GM12875 (cell line): Measurements from ENCODE around the gene PDGFC.

Source experiments
- H3K4me3 ChIP-seq: one replicate; pipeline ENCODE4 v1.5.1; 2011; ENCODE audit warnings: low read depth, low read length, control low read depth
- CTCF ChIP-seq: IDR thresholded peaks from 2 replicates; pipeline ENCODE4 v1.5.1; 2011; ENCODE audit warnings: low read depth, mild to moderate bottlenecking, control low read depth, inconsistent platforms, low read length, moderate library complexity, borderline replicate concordance; ENCODE audit not compliant: insufficient read depth

The PDGFC gene

GRCh38 chr4:156824451-156825060, 147.0 kb downstream of the PDGFC start:
- TF ChIP-seq CTCF: no peak
- H3K4me3 ChIP-seq: no peak overlapping the region

DNA sequence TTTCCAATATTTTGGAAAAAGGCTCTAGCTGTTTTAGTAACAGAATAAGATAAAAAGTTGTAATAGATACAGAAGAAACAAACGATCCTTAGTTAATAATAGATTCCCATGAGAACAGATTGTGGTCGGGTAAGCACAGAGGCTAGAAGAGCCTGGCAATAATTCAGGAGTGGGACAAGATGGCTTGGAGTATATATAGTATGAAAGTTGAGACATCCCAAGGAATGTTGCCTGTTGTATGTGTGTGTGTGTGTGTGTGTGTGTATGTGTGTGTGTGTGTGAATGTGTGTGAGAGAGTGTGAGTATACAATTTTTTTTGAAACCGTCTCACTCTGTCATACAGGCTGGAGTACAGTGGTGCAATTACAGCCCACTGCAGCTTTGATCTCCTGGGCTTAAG, 150.7 kb downstream of the PDGFC start:
- no peak for TF ChIP-seq CTCF

GRCh38 chr4:156816360-156816755, 155.2 kb downstream of the PDGFC start:
- TF ChIP-seq CTCF: no peak
- H3K4me3 ChIP-seq: no peak overlapping the region

More for the DNA sequence above, 150.7 kb downstream of the PDGFC start:
- H3K4me3 ChIP-seq: no peak overlapping the region

DNA sequence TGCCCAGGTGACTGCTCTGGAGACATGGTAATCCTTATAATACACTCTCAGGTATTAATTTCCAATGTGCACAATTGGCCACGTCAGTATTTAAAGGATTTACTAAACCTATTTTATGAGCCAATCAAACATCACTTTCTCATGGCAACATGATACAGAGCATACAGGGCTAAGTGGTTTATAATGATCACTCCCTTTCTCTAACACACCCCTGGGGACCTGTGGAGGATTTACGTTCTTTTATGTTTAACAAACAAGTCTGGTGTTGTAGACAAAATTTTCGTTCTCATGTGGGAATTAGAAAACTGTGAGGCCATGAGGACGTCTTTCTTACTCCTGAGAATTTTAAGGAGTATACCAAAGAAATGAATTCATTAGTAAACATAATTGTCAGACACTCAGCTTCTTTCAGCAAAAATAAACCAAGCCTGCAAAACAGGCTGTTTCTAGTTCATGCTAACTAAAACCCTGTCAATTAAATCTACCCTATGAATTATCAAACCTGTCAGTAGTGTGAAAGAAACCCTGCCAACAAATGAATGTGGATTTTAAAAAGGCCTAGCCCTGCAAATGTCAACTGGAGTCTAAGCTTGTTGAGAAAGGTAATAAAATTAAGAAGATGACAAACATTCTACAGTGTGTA, 155.8 kb downstream of the PDGFC start:
- no peak overlapping the region for H3K4me3 ChIP-seq
- TF ChIP-seq CTCF: no peak

GRCh38 chr4:156811963-156812362, 159.6 kb downstream of the PDGFC start:
- TF ChIP-seq CTCF: no peak
- no peak overlapping the region for H3K4me3 ChIP-seq

- TF ChIP-seq CTCF: no peak
- H3K4me3 ChIP-seq: no peak overlapping the region
Observed at GRCh38 chr4:156811286-156811685, 160.3 kb downstream of the PDGFC start.

DNA sequence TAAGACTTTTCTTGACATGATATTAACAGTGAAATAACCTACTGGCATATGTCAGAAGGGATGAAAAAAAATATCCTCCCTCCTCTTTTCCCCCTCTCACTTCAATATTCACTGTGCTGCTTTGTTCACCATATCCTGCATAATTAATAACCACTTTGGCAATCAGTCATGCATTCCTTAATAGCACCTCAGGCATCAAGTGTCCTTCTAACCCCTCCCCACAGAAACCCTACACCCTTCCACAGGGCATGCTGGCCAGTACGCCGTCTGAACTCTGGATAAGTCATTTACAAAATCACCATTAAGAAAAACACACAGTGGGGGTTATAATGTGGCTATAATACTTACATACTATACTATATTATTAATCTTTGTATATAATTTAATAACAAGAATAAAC, 165.9 kb downstream of the PDGFC start:
- no peak overlapping the region for H3K4me3 ChIP-seq
- TF ChIP-seq CTCF: no peak
